C4-2B (cell line): Measurements from ENCODE around the gene ABHD17C.

Source experiments
- H3K27ac ChIP-seq: fragments of 450-650 bp; 2 replicates; pipeline ENCODE4 v1.5.1; 2017
- CTCF ChIP-seq: fragments of 450-650 bp; conservative IDR thresholded peaks from 2 replicates; pipeline ENCODE4 v1.5.1; 2017; ENCODE audit warnings: mild to moderate bottlenecking
- ZFX ChIP-seq: fragments of 450-650 bp; IDR thresholded peaks from 2 replicates; pipeline ENCODE4 v1.6.1; 2017

The ABHD17C gene

GRCh38 chr15:80709542-80709941, 14.4 kb downstream of the ABHD17C start:
- TF ChIP-seq CTCF (no peak), ZFX (no peak)
- H3K27ac ChIP-seq = peak overlapping the region; percentile 43; the same call in 1 of the 2 replicates

- TF ChIP-seq ZFX (no peak), CTCF (no peak)
- no peak overlapping the region for H3K27ac ChIP-seq
Measured at GRCh38 chr15:80710635-80711554, 15.8 kb downstream of the ABHD17C start.

- TF ChIP-seq CTCF = no peak
- no peak for TF ChIP-seq ZFX
- no peak overlapping the region for H3K27ac ChIP-seq
Measured at GRCh38 chr15:80711886-80712285, 16.8 kb downstream of the ABHD17C start.

- no peak overlapping the region for H3K27ac ChIP-seq
- TF ChIP-seq ZFX (no peak), CTCF (no peak)
Measured at GRCh38 chr15:80712956-80713355, 17.8 kb downstream of the ABHD17C start.

GRCh38 chr15:80721476-80721875, 26.4 kb downstream of the ABHD17C start:
- H3K27ac ChIP-seq = no peak overlapping the region
- TF ChIP-seq CTCF (no peak), ZFX (no peak)

- H3K27ac ChIP-seq = no peak overlapping the region
- TF ChIP-seq CTCF = no peak
- TF ChIP-seq ZFX = no peak
Measured at GRCh38 chr15:80722811-80723210, 27.7 kb downstream of the ABHD17C start.

- TF ChIP-seq ZFX = no peak
Measured at GRCh38 chr15:80727196-80727595, 32.1 kb downstream of the ABHD17C start.

GRCh38 chr15:80727596-80727995, 32.5 kb downstream of the ABHD17C start:
- no peak overlapping the region for H3K27ac ChIP-seq
- TF ChIP-seq ZFX (no peak), CTCF (no peak)

More at GRCh38 chr15:80727196-80727595, 32.1 kb downstream of the ABHD17C start:
- no peak overlapping the region for H3K27ac ChIP-seq
